ENCODE data around the gene CGNL1. TPM values are rescaled to one million over a fixed set of nuclear protein-coding genes. Genes with fewer than 3 reads are reported as not detected.

The CGNL1 gene
- total RNA-seq, 1 donor from 2014 or later = 7.1 TPM

DNA sequence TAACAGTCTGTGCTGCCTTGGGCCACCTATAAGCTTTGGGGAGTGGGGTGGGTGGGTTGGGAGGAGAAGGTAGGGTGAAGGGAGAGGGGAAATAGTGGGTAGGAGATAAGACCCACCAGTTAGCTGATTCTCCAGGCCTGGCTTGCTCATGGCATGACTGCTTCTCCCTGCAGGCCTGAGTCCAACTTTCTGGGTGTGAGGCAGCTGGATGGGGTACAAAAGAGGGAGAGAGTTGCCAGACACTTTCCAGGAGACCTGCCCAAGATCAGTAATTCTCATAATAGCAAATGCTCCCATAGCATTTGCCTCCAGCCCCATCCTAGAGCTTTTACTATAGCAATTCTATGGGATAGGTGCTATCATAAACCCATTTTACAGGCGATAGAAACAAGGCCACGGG is 7.7 kb downstream of the CGNL1 start:
- Mint-ChIP-seq H3K27me3 (ENCODE audit: low read depth) (no peaks in the 10 kb centered on the region), H3K4me3 (ENCODE audit: unreplicated experiment) (no peak overlapping the region), H3K27ac (ENCODE audit: unreplicated experiment) (no peak overlapping the region), H3K4me1 (ENCODE audit: low read depth) (peaks cover 21% of the 10 kb centered on the region), H3K9me3 (ENCODE audit: low read depth) (no peaks in the 10 kb centered on the region), H3K36me3 (ENCODE audit: low read depth) (no peaks in the 10 kb centered on the region)
- TF ChIP-seq, protein P1, sequence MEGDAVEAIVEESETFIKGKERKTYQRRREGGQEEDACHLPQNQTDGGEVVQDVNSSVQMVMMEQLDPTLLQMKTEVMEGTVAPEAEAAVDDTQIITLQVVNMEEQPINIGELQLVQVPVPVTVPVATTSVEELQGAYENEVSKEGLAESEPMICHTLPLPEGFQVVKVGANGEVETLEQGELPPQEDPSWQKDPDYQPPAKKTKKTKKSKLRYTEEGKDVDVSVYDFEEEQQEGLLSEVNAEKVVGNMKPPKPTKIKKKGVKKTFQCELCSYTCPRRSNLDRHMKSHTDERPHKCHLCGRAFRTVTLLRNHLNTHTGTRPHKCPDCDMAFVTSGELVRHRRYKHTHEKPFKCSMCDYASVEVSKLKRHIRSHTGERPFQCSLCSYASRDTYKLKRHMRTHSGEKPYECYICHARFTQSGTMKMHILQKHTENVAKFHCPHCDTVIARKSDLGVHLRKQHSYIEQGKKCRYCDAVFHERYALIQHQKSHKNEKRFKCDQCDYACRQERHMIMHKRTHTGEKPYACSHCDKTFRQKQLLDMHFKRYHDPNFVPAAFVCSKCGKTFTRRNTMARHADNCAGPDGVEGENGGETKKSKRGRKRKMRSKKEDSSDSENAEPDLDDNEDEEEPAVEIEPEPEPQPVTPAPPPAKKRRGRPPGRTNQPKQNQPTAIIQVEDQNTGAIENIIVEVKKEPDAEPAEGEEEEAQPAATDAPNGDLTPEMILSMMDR (IDR thresholded peaks at IDR 0.05) = no peak
- DNase-seq (ENCODE audit: low spot score) = no peak

DNA sequence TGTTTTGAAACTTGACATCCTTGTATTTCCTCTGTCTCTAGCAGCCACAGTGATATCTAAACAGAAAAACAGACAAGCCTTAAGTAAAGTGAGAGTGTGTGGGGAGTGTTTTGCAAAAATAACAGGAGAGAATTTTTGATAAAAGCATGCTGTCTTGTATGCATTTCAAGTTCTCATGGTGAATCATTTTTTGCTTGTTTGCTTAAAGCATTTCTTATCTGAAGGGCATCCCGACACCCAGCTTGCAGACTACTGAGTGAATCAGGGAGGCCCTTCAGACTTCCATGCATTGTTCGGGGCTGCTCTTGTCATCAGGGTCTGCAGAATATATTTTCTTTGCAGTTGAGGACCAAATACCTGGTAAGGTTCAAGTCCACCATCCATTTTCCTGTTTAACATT is 8.5 kb downstream of the CGNL1 start:
- Mint-ChIP-seq H3K4me3 (ENCODE audit: unreplicated experiment) (no peak overlapping the region), H3K9me3 (ENCODE audit: low read depth) (no peaks in the 10 kb centered on the region), H3K27ac (ENCODE audit: unreplicated experiment) (no peak overlapping the region), H3K36me3 (ENCODE audit: low read depth) (no peaks in the 10 kb centered on the region), H3K27me3 (ENCODE audit: low read depth) (no peaks in the 10 kb centered on the region), H3K4me1 (ENCODE audit: low read depth) (peaks cover 21% of the 10 kb centered on the region)
- TF ChIP-seq, protein P1 (IDR thresholded peaks at IDR 0.05) = no peak
- DNase-seq (ENCODE audit: low spot score) = no peak

DNA sequence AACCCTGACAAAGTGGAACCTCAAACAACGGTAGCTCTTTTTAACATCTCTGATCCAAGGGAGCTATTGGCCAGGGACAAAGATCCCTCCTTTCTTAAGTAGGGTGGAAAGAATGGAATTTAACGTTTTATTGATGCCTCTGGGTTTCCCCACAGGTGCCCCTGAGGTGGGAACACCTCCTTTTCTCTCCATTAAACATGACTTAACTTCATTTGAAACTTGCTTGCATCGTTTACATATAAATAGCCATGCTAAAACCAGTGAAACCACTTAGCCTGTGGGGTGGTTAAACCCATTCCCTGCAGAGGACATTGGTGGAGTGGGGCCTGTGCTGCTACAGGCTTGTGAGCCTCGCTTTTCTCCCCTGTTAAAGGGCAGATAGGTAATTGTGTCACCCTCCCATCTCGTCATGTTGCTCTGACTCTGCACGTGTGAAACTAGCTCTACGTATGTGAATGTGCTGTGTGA is 9.7 kb downstream of the CGNL1 start:
- DNase-seq (ENCODE audit: low spot score) = no peak
- H3K9me3 Mint-ChIP-seq (ENCODE audit: low read depth) = no peaks in the 10 kb centered on the region
- peaks cover 21% of the 10 kb centered on the region for H3K4me1 Mint-ChIP-seq (ENCODE audit: low read depth)
- no peaks in the 10 kb centered on the region for H3K27me3 Mint-ChIP-seq (ENCODE audit: low read depth)
- TF ChIP-seq, protein P1 (IDR thresholded peaks at IDR 0.05) = no peak
- no peak overlapping the region for H3K27ac Mint-ChIP-seq (ENCODE audit: unreplicated experiment)
- H3K36me3 Mint-ChIP-seq (ENCODE audit: low read depth) = no peaks in the 10 kb centered on the region
- no peak overlapping the region for H3K4me3 Mint-ChIP-seq (ENCODE audit: unreplicated experiment)

DNA sequence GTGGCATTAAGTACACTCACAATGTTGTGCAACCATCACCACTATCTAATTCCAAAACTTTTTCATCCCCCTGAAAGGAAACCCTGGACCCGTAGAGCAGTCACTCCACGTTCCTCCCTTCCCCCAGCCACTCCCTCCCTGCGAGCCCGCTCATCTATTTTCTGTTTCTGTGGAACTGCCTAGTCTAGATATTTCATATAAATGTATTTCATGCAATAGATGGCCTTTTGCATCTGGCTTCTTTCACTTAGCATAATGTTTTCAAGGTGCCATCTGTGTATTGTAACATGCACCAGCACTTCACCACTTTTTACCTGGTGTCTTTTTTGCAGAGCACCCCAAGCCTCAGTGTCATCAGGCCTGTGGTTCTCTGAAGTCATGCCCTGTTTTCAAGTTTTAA is 10.7 kb downstream of the CGNL1 start:
- H3K36me3 Mint-ChIP-seq (ENCODE audit: low read depth) = no peaks in the 10 kb centered on the region
- H3K4me3 Mint-ChIP-seq (ENCODE audit: unreplicated experiment) = no peak overlapping the region
- TF ChIP-seq, protein P1 (IDR thresholded peaks at IDR 0.05) = no peak
- no peaks in the 10 kb centered on the region for H3K27me3 Mint-ChIP-seq (ENCODE audit: low read depth)
- no peak for DNase-seq (ENCODE audit: low spot score)
- H3K9me3 Mint-ChIP-seq (ENCODE audit: low read depth) = peaks cover 3% of the 10 kb centered on the region
- H3K27ac Mint-ChIP-seq (ENCODE audit: unreplicated experiment) = no peak overlapping the region
- peaks cover 21% of the 10 kb centered on the region for H3K4me1 Mint-ChIP-seq (ENCODE audit: low read depth)

DNA sequence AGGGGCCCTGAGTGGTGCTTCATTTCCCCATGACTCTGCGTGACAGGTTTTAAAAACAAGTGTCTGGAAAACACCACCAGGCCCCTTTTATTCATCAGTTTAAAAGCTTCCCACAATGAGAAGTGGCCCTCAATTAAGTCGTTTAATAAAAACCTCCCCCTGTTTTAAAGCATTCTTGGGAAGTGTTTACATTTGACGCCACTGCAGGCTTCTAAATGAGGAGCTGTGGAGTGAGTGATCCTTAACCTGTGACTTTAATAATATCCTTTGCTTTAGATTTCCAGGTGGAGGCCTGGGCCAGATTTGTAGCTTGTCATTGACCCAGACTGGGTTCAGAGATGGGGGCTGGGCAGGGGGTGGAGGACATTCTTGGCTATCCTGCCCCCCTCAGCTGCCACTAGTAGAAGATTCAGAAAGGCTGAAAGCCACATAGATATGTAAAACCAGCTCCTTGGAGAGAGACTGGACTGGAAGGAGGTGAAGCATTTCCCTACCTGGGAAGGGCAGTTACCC is 11.3 kb downstream of the CGNL1 start:
- no peak for DNase-seq (ENCODE audit: low spot score)
- TF ChIP-seq, protein P1 (IDR thresholded peaks at IDR 0.05) = no peak
- H3K36me3 Mint-ChIP-seq (ENCODE audit: low read depth) = no peaks in the 10 kb centered on the region
- no peak overlapping the region for H3K27ac Mint-ChIP-seq (ENCODE audit: unreplicated experiment)
- H3K4me1 Mint-ChIP-seq (ENCODE audit: low read depth) = peaks cover 21% of the 10 kb centered on the region
- H3K4me3 Mint-ChIP-seq (ENCODE audit: unreplicated experiment) = no peak overlapping the region
- no peaks in the 10 kb centered on the region for H3K27me3 Mint-ChIP-seq (ENCODE audit: low read depth)
- H3K9me3 Mint-ChIP-seq (ENCODE audit: low read depth) = peaks cover 3% of the 10 kb centered on the region

Measured in chondrocyte (in vitro differentiated cells).